HUDEP-2 (cell line): Measurements from ENCODE around the gene FXR2.
"Not testable (repeated sequence)": the region's sequence is repeated elsewhere in the genome, so short reads cannot be mapped to it uniquely, and the experiment has no call there.

Experiments used
- DNase-seq, 76 experiments: peaks; one replicate each; lab custom pipeline; 2025; ENCODE audit not compliant: unreplicated experiment in 76 of 76; lab: John Stamatoyannopoulos, UW

Gene FXR2

DNA sequence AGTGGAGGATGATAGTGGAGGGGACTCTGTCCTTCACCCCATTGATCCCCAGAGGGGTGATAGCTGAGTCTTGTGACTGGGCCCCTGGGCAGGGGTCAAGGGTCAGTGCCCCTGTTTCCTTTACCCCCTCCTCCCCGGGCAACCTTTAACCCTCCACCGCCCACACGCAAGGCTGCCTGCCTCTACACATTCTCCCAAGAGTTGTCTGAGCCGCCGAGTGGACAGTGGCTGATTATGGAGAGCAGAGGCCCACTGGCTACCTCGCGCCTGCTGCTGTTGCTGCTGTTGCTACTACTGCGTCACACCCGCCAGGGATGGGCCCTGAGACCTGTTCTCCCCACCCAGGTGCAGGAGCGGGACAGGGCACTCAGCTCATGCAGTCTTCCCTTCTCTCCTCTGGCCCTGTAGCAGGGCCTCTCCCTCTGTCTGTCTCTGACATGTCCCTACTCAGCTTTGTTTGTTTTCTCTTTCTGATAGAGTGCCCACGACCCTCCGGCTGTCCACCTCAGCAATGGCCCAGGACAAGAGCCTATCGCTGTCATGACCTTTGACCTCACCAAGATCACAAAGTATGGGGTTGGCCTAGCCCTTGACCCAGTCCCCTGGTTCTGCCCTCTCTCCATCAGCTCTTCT, 15.4 kb upstream of the FXR2 start, which contains the start of gene SHBG:
TSS of gene SHBG (plus strand) at position 197 of the 633 bp plus-strand sequence. CDS start at position 235, 38 bp downstream.
- no peak for DNase-seq

DNA sequence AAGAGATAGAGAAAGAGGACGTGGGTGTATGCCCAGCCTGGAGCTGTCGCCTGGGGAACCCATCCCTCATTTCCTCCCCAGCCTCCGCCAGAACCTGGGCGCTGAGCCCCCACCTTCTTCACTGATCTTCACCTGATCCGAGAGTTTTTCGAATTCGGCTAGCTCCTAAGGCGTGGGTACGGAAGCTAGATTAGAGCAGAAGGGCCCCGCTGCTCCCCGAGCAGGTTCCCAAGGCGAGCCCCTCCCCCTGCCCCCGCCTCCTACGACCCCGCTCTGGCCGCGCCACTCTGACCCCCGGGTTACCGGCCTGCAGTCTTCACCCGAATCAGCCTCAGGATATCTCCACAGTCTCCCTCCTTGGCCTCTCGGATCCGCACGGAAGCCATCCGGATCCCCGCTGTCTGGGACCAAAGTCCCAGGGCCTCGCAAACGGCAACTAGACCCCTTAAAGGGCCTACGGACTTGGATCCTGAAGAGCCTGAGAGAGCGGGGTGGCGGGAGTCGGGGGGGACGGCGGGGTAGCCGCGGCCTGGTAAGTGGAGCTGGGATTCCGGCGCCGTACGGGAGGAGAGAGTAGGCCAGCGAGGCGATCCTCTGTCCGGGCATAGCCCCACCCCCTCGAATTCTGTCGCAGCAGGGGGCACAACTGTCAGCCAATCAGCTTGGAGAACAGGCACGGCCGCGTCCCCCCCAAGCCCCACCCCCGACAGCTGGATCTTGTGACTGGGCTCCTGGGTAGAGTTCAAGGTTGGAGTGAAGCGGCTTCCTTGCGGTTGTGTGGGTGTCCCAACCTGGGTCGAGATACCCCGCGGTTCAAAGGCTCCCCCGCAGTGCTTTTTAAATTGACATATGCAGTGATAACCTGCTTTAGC, 12.8 kb upstream of the FXR2 start, which contains the start of gene SAT2:
TSS of gene SAT2 (minus strand) at position 572 of the 872 bp plus-strand sequence. CDS start at position 386, 186 bp downstream.
- peak in 70 of 76 experiments; percentile 23 to 97 (median 87) for DNase-seq

- DNase-seq, result peak in 18 of 76 experiments; percentile 3 to 51 (median 22)
Observed at GRCh38 chr17:7626956-7627249, 12.2 kb upstream of the FXR2 start.

- DNase-seq, result no peak
Observed at GRCh38 chr17:7626307-7626706, 11.6 kb upstream of the FXR2 start.

GRCh38 chr17:7625749-7626148, 11.1 kb upstream of the FXR2 start:
- DNase-seq, result not testable (repeated sequence)

GRCh38 chr17:7623661-7624060, 9.0 kb upstream of the FXR2 start:
- DNase-seq, result no peak

DNA sequence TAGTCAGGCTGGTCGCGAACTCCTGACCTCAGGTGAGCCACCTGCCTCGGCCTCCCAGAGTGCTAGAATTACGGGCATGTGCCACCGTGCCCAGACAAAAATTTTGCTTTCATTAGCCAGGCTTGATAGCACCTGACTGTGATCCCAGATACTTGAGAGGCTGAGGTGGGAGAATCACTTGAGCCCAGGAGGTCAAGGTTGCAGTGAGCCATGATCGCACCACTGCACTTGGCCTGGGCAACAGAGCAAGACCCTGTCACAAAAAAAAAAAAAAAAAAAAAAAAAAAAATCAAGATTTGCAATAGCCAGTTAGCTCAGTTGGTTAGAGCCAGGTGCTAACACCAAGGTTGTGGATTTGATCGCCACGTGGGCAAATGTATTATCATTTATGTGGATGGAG, 6.1 kb upstream of the FXR2 start:
- no peak for DNase-seq

- no peak for DNase-seq
Observed at GRCh38 chr17:7618608-7619007, 3.9 kb upstream of the FXR2 start.

- no peak for DNase-seq
Observed at GRCh38 chr17:7615265-7615747, 609 bp upstream of the FXR2 start.

- DNase-seq, result peak in 3 of 76 experiments; percentile 2 to 21 (median 5)
Observed at GRCh38 chr17:7613769-7614424, 800 bp downstream of the FXR2 start.

GRCh38 chr17:7612294-7612640, 2.4 kb downstream of the FXR2 start:
- no peak for DNase-seq

GRCh38 chr17:7611635-7612293, 2.9 kb downstream of the FXR2 start:
- peak in 1 of 76 experiments; percentile 20 for DNase-seq

DNA sequence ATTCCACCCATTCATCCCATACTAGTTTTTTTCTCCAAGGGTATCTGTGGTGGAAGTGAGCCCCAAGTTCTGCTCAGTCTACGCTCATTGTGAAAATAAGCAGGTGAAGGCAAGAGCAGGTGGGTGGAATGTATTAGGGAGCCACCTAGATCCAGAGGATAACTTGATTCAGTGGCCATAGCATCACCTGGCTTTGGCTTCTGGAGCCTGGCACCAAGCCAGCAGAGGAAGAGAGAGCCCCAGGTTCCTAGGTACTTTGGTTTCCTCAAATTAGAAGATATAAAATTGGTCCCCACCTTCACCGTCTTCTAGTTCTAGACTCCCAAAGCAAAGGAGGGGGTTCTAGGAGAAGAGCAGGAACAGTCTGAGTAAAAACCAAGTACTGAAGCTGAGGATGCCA, 4.1 kb downstream of the FXR2 start:
- DNase-seq, result no peak

DNA sequence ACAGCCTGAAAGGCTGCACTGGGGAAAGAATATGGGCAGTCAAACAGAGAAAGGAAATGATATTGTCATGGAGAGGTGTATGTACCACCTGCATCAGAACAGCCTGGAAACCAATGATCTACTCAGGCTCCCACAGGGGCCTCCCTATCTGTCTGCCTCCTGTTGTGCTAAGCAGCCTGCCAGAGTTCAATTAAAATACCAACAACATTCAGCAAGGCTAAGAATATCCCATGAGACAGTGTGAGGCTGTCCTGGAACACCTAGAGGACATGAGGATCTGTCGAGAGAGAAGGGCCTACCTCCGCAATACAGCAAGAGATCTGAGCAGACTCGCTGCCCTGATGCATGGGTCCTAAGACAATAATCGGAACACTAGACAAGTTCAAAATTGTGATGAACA, 8.4 kb downstream of the FXR2 start:
- no peak for DNase-seq

- not testable (repeated sequence) for DNase-seq
Observed at GRCh38 chr17:7597561-7597960, 17.1 kb downstream of the FXR2 start.

GRCh38 chr17:7593296-7593695, 21.4 kb downstream of the FXR2 start:
- DNase-seq, result no peak

- DNase-seq, result no peak
Observed at GRCh38 chr17:7592422-7593021, 22.2 kb downstream of the FXR2 start.

GRCh38 chr17:7591596-7591995, 23.1 kb downstream of the FXR2 start:
- no peak for DNase-seq

- peak in 10 of 76 experiments; percentile 6 to 59 (median 16) for DNase-seq
Observed at GRCh38 chr17:7590743-7591142, 24.0 kb downstream of the FXR2 start.

- no peak for DNase-seq
Observed at GRCh38 chr17:7589891-7590691, 24.6 kb downstream of the FXR2 start, which contains the start of gene SOX15. SOX15 (minus strand) TSS chr17:7590094; CDS start chr17:7589676, 418 bp downstream.
